Activated CD8-positive, alpha-beta memory T cell treated with anti-CD3 and anti-CD28 coated beads for 36 hours (primary cell): ENCODE results near the gene TMEM185B. TPM values are rescaled to one million over a fixed set of nuclear protein-coding genes. Genes with fewer than 3 reads are reported as not detected.

Source experiments
- CTCF ChIA-PET: fragments of 350-600 bp; sonication (Branson Sonifier 250); formaldehyde crosslinking; loops from one replicate; lab custom pipeline; 2021; ENCODE audit warnings: antibody characterized with exemption; lab: Charles Lee
- POLR2A ChIA-PET: fragments of 350-600 bp; sonication (Branson Sonifier 250); formaldehyde crosslinking; loops from one replicate; lab custom pipeline; 2021; ENCODE audit warnings: antibody characterized with exemption; lab: Charles Lee
- total RNA-seq, 2 experiments: library from RNA; stranded (reverse); gene quantifications; one replicate each; pipeline ENCODE4 v1.2.3, GENCODE V29; 2021

The TMEM185B gene
- total RNA-seq, 2 experiments from 2014 or later: 30.2 to 32.0 TPM

DNA sequence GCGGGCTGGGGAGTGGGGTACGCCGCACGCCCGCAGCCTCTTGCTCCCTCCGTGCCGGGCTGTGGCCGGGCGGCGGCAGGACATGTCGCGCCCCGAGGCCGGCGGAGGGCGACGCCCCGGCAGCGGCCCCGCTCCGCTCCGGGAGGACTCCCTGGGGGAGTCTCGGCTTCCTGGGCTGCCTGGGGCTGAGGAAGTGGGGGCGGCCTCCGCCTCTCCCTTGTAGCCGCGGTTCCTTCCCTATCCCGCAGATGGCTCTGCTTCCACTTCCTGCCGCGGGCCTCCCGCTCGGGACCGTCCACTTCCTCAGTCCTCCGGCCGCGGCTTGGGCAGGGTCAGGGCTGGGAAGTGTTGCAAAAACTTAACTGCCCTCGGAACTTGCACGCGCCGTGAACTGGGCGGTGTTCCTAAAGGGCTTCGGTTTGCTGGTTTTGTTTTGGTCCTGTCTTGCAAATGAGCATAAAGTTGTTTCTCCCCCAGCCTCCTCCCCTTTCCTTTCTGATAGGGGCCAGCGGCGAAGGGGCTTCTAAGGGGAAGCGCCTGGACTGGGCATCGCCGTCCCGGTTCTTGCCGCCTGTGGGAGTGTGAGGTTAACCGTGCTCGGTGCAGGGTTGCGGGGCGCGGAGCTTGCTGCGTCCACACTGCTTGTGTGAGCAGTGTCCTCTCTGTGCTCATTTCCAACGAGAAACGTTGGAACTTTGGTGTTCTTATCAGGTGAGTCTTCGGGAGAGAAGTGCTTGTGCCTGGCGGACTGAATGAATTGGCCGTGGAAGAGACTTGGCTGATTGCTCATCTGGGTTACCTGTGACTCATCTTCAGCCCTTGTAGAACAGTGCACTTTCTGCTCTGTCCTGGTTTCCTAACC lies 30.1 kb upstream of the TMEM185B start:
- CTCF ChIA-PET: interaction anchor here (0.9 to 1.6 kb wide), 3 partner anchors 20 to 23 kb away, joined by 3 to 8 read pairs (median 3); no protein-coding TSS in a partner anchor

DNA sequence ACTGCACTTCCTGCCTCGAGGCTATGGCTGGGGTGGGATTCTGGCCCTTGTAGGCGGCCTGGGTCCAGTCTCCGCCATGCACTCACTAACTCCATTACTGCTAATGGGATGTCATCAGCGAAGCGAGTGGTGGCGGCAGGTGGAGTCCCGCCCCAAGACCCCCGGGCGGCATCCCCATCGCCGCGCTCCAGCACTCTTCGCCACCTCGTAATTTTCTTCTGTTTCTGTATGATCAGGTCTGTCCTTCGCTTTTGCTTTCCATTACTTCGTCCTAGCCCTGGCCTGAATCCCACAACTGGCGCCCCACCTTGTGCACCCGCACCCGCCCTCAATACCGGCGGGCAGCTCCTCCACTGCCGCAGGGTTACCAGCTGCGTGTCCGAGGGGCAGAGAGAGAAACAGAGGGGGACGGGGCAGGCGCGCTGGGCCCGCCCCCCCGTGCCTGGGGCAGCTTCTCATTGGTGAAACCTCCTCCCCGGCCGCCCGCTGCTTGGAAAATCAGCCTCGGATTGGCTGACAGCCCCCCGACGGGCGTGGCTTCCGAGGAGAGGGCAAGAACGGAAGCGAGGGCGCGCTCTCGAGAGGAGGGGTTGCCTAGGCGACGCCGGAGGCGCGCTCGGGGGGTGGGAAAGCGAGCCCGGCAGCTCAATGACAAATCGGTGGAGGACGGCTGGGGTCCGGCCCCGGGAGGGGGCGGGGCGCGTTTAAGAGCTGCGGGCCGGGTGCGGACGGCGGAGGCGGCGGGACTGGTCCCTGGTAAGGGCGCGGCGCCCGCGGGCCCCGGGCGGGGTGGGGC lies 29.2 kb upstream of the TMEM185B start, which contains the start of gene RALB:
Gene RALB (plus strand): TSS at position 628 of the 796 bp plus-strand sequence. CDS start 25,813 bp downstream, outside the sequence.
- CTCF ChIA-PET: interaction anchor here (0.6 to 1.6 kb wide), 5 partner anchors 20 to 245 kb away, joined by 3 to 8 read pairs (median 3); no protein-coding TSS in a partner anchor
- POLR2A ChIA-PET: interaction anchor here (0.5 to 1.9 kb wide), 4 partner anchors 12 to 206 kb away, joined by 3 to 8 read pairs (median 4); no protein-coding TSS in a partner anchor

More for the DNA sequence above, 30.1 kb upstream of the TMEM185B start:
- POLR2A ChIA-PET: interaction anchor here (0.5 to 1.9 kb wide), 4 partner anchors 13 to 76 kb away, joined by 3 to 8 read pairs (median 4); partner anchors contain the start of gene TMEM185B

DNA sequence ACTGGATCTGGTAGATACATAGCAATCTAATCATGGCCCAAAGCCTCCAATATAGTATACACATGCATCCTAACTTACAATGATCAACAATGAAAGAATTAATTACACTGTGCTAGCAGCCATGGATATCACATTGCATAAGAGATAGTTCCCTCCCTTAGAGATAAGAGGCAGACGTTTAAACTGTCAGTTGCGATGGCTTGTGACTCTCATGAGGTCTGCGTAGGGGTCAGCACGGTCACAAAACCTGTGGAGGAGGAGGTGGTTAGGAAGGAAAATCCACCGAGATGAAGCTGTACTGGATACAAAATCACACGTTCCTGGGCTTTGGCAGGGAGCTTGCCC lies 28.7 kb upstream of the TMEM185B start:
- CTCF ChIA-PET: interaction anchor here (0.6 to 1.6 kb wide), 5 partner anchors 19 to 245 kb away, joined by 3 to 8 read pairs (median 3); no protein-coding TSS in a partner anchor
- POLR2A ChIA-PET: interaction anchor here (0.5 to 1.9 kb wide), 4 partner anchors 11 to 205 kb away, joined by 3 to 8 read pairs (median 4); no protein-coding TSS in a partner anchor

DNA sequence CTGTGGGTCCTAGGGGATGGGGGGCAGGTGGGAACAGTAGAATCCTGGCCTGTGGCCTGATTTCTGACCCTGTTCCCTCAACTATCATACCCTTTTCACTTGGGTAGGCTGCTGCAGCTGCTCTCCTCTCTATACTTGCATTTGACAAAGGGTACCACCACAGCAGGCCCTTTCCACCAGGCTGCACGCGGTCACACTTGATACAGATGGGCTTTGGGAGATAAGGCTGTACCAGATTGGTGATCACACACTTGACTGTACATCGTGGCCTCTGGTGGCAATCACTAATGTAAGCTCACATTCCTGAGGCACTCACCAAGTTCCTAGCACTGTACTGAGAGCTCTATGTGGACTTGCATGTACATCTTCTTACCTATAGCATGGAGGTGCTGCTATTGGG lies 27.9 kb upstream of the TMEM185B start:
- CTCF ChIA-PET: no interaction called here
- POLR2A ChIA-PET: no interaction called here

DNA sequence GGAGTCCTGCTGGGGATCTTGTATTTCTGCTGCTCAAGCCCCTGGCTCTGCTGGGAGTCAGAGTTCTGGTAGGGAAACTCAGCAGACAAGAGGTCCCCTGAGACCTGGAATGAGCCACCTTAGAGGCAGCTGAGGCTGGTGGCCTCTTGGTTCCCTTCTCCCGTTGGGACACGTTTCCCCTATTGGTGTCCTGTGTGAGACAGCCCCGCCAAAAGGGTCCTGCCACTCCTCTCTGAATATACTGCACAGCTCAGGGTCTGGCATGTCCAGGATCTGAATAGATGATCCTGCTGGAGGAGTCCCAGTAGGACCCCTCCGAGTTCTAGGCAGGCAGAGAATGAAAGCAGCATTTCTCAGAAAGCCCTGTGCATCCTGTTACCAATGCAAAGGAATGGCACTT lies 27.4 kb upstream of the TMEM185B start:
- CTCF ChIA-PET: no interaction called here
- POLR2A ChIA-PET: no interaction called here

DNA sequence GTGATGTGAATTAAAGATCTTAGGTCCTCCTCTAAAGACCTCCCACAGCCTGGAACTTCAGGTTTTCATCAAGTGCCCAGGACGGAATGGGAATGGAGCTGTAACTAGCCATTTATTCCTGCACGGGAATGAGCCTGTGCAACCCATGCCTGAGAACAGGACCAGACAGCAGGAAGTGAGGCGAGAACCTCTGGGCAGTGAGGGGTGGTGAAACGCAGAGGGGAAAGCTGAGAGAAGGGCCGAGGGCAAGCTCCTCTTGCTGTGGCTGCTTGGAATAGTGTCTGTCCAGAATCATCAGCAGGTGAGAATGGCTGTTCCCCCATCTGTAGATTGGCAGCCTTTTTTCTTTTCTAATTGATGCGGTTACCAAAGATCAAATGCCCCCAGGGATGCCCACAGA lies 24.7 kb upstream of the TMEM185B start:
- CTCF ChIA-PET: interaction anchor here (1.1 to 2.0 kb wide), 2 partner anchors 43 to 66 kb away, joined by 3 to 7 read pairs; no protein-coding TSS in a partner anchor
- POLR2A ChIA-PET: no interaction called here

DNA sequence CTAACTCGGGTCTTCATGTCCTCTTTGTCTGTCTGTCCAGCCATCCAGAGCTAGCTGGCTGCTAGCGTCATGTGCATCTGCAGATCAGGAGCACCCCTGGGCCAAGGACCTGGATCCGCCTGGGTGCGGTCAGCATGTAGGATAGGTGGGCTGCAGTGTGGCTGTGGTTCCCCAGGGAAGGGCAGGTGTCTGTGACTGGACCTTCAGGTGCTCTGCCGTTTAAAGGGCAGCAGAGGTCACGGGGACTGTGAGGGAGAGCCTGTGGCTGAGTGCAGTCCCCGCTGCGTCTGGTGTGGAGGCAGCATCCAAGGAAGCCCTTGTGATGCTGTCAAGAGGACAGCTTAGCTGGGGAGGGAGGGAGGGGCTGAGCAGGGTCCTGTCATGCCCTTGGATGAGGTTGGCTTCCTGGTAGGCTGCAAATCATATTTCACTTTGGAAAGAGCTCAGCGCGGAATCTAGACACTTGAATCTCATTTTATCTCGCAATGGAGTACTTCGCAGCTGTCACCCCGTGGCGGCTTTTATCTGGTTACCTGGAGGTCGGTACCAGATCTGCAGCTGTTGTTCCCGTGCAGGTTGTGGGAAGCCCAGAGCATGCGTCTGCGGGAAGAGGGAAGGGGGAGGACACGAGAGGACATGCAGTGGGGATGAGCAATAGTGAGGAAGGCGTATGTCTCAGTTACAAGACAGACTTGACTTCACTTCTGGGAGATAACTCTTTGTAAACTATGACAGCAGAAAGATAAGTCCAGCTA lies 23.5 kb upstream of the TMEM185B start:
- POLR2A ChIA-PET: no interaction called here

DNA sequence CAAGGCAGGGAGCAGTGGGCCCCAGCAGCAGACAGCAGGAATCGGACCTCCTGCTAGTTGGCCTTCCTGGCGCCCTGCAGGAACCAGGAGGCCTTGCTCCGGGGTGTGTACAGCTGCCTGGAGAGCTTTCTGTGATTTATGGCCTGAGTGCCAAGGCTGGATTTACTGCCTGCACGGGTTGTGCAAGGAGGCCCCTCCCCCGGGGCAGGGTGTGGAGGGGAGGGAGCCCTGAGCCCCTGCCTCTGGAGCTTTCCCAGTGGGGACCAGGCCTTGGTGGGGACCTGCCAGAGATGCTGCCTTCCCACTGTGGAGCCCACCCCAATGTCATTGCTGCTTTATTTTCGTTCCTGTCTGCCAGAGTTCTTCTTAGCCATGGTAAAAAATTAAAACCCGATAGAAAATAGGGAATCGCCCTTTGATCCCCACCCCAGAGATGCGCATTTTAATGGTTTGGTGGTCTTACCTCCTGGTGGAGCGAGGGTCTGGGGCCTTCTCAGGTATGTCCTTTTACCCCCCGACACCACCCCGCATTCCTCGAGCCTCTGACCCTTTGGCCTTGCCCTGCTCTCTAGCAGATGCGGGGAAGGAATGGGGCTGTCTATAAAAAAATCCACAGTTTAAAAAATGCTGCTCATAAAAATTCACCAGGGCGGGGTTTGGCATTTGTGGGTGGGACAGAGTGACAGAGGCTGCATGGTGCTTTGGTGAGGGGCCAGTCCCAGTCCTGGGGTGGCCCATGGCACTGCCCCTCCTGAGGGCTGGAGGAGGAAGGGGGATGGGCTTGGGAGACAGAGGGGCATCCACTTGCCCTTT lies 22.5 kb upstream of the TMEM185B start:
- CTCF ChIA-PET: no interaction called here
- POLR2A ChIA-PET: no interaction called here

More for the DNA sequence above, 23.5 kb upstream of the TMEM185B start:
- CTCF ChIA-PET: no interaction called here

DNA sequence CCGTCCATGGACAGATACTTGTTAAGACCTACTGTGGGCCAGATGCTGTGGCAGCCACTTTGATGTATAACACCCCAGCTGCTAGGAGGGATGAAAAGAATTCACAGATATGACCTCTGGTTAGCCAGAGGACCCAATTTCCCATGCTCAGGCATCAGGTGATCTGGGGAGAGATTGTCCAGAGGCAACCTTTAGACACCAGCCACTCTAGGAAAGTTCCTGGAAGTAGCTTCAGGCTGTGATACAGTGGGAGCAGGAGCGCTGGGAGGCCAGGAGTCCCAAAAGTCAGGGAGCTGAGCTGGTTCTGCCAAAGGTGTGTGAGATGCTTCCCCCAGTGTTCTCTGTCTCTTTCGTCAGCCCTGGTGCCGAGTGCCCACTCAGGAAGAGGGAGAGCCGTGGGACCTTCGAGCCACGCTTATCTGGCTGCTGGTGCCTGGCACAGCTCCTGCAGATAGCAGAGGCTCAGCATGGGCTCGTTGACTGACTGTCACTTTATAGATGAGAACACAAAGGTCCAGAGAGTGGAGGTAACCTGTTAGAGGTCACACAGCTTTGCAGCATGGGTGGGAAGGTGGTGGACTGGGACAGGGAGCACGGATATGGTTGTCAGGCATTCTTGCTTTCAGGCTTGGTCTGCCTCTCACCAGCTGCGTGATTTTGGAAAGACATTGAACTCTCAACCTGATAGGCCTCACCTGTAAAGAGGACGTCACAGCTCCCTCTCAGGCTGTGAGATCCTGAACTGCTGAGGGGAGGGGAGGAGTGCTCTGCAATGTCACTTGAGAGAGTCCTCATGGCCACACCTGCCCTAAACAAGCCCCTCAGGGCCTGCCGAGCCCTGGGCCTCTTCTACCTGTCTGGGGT lies 21.7 kb upstream of the TMEM185B start:
- POLR2A ChIA-PET: no interaction called here

DNA sequence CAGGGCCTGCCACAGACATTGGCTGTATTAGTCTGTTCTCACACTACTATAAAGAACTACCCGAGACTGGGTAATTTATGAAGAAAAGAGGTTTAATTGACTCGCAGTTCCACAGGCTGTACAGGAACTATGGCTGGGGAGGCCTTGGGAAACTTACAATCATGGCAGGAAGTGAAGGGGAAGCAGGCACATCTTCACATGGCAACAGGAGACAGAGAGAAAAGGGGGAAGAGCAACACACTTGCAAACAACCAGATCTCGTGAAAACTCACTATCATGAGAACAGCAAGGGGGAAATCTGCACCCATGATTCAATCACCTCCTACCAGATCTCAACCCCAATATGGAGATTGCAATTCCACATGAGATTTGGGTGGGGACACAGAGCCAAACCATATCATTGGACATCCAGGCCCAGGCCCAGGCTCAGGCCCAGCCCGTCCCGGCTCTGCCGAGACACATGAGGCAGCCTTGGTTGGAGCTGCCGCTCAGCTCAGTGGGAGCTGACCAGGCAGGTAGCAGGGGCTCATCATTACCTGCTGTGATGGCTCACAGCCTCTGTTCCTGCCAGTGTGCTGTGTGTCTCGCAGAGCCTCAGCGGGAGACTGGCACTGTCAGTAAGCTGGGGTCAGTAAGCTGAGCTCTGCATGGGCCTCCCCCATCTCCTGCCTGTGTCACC lies 20.8 kb upstream of the TMEM185B start:
- POLR2A ChIA-PET: no interaction called here
- CTCF ChIA-PET: no interaction called here

More for the DNA sequence above, 21.7 kb upstream of the TMEM185B start:
- CTCF ChIA-PET: no interaction called here

DNA sequence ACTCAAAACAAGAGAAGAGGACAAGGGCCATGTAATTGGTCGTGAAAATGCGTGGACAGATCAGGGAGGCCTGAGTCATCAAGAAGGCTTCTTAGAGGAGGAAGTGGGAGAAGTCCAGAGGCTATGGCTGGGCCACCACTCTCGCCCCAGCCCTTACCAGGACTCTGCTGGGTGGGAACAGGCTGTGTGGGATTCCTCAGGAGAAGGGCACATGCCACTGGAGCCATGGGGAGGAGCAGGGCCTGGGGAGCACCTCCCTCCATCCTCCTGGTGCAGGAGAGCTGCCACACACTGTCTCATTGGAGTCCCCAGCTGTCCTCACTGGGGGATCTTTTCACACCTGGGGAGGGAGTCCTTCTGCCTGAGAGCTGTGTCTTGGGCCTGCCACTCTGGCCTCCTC lies 20.0 kb upstream of the TMEM185B start:
- ChIA-PET POLR2A (no interaction called here), CTCF (no interaction called here)

DNA sequence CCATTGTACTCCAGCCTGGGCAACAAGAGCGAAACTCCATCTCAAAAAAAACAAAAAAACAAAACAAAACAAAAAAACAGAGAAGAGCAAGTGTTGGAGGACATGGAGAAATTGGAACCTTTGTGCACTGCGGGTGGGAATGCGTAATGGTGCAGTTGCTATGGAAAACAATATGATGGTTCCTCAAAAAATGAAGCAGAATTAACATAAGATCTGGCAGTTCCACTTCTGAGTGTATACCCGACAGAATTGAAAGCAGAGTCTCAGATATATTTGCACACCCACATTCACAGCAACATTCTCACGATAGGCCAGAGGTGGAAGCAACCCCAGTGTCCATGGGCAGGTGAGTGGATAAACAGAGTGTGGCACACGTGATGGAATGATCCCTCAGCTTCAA lies 18.5 kb upstream of the TMEM185B start:
- POLR2A ChIA-PET: interaction anchor here (1.5 kb wide), 1 partner anchor 11 kb away, joined by 5 read pairs; the partner anchor contains the start of gene RALB
- CTCF ChIA-PET: no interaction called here

DNA sequence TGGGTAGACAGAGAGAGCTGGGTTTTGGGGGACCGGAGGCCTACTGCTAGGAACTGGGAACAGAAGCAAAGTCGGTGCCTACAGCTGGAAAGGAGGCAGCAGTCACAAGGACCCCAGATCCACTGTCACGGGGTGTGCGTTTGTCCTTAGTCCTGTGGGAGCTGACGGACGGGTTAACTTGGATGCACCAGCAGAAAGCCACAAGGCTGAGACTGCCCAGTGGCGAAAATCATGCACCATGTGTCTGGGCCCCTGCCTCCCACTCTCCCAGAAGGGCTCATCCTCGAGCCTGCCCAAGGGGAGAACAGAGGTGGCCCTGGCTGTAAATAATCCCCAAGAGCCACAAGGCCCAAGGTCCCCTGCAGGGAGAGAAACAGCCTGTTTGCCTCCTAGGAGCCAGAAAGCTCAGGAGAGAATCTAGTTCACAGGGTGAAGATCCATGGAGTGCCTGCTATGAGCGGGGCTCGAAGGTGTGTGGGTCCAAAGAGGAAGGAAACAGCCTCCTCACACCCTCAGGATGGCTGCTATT lies 17.8 kb upstream of the TMEM185B start:
- POLR2A ChIA-PET: interaction anchor here (1.5 kb wide), 1 partner anchor 11 kb away, joined by 5 read pairs; the partner anchor contains the start of gene RALB
- CTCF ChIA-PET: no interaction called here

DNA sequence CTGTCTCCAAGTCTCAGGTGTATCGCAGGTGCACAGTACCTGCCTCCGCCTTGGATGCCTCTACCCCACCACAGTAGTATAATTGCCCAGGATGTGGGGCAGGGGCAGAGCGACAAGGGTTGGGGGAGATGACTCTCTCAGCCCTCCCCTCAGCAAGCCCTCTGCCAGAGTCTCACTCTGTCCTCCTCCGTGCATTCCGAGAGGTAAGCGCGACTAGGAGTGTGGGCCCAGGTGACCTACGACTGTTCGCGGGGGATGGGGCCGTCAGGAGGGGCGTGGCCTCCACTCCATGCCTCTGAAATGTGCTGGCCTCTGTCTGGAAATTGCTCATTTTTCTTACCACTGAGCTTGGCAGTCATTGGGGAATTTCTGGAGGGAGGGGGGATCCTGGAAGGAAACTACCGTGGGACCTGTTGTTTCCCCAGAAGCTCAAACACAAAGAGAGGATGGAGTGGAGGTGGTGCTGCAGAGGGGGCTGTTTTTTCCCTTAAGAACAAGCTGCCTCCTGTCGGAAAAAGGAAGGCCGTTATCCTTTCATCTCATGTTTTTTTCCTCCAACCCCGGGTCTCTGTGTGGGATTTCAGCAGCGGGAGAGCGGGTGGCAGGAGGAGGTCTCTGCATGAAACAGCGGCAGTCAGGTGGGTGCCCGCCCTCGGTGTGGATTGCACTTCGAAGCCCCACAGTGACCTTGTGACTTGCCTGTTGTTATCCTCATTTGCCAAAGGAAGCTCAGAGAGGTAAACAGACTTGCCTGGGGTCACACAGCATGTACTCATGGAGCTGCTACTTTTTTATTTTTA lies 16.5 kb upstream of the TMEM185B start:
- POLR2A ChIA-PET: interaction anchor here (1.5 kb wide), 1 partner anchor 13 kb away, joined by 5 read pairs; the partner anchor contains the start of gene RALB
- CTCF ChIA-PET: no interaction called here

DNA sequence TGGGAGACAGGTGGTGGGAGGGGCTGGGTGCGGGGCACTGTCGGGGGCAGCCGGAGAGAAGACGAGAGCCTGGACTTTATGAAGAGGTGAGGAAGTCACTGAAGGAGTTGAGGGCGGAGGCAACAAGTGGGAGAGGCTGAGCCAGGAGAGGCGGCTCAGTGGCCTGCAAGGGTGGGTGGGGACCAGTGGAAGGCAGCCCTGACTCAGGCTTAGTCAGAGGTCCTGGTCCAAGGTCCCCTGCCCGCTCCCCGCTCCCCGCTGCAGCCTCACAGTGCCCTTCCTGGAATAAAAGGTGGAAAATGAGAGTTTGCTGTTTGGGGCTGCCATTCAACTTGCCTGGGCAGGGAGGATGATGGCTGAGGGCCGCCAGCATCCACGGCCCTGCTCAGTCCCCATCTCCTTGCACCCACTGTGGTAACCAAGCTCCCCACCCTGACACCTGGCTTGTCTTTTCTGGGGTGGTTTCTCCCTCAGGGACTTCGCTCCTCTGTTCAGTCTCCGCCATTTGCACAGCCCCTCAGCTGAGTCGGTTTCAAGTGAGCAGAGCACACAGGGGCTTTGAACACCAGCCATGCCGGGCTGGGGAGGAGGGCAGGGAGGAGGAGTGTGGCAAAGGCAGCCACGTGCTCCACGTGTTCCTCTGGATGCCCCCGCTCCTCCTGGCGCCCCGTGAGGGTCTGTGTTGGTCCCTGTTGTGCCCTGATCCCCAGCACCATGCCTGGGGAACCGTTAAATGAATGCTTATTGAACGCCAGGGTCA lies 15.7 kb upstream of the TMEM185B start:
- POLR2A ChIA-PET: no interaction called here
- CTCF ChIA-PET: no interaction called here
